HG03469 (cell line): Measurements from ENCODE around the gene NFASC.

Experiments
- ATAC-seq: cut with Tn5 transposase; IDR thresholded peaks from one replicate; pipeline ENCODE4 v1.9.1; 2021; ENCODE audit warnings: mild to moderate bottlenecking, moderate library complexity, moderate number of reproducible peaks; ENCODE audit not compliant: unreplicated experiment

NFASC gene

DNA sequence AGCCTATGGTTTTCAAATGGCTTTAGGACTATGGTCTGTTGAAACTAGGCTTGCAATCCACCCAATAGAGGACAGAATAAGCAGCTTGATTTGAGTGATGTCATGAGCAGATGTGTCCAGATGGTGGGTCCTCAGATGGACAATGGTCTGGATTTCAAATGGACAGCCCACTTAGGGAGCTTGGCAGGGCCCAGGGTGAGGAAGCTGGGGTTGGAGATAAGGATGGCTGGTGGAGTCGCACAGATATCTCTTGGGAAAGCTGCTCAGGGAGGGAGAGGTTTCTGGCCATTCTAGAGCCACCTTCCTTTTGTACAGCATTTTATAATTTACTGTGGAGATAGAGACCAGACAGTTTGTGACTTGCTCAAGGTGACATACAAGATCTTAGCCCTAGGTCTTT lies 55.0 kb downstream of the NFASC start:
- ATAC-seq: no peak

- no peak for ATAC-seq
These were observed 57.3 kb downstream of the NFASC start for GRCh38 chr1:204927673-204928641.

DNA sequence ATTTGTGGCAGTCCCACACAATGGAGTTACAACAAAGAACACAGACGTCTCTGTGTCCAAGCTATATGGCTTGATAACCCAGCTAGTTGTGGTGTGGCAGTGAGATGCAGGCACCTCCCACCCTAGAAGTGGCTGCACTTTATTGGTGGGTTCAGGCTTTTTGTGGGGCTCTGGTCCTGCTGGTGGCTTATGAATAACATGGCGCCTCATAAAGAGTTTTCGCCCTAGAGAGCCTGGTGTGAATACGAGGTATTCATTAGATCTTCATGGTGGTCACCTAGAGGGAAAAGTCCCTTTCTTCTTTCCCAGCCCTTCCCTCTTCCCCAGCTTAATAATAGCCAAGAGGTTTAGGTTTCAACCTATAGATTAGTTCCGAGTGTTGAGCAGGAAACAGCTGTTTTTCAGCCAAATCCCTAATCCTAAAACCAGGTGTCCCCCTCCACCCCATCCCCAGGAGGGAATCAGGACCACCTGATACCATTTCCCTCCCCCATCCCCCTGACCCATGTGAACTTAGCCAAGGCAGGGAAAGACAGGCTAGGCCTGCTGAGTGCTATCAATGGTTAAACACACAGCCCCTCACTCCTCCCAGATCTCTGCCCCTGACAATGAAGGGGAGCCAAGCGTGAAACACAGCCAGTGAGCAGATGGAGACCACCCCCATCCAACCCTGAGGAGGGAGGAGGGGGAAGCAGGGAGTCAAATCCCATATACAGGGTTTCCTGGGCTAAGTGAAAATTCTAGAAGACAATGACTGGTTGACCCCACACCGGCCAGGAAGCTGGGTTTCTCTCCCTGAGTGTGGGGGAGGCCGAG lies 58.2 kb downstream of the NFASC start:
- no peak for ATAC-seq

DNA sequence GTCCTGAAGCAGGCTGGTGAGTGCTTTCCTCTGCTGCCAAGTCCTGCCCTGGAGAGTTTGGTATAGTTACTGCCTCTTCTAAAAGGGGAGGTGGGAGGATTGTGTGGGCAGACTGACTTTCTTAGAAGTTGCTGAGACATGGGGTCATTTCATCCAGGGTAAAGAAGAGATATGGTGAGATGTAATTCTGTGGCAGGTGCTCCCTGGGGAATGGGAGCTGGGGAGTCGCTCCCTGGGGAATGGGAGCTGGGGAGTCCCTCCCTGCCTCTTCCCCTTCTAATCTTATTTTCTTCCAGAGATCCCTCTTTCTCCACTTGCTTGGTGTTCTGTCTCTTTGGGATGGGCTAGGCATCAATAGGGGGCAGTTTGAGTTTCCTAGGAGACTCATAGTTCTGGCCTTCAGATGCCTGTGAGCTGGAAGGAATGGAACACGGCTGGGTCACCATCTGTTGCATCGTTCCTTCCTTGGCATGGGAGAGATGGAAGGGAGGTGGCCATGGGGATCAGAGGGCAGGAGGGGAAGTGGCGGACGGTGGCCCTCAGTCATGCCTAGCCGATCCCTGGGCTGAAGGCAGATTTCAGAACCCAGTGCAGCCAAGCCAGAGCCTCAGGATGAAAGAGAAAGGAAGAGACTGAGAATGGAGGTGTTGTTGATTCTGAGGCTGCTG lies 59.0 kb downstream of the NFASC start:
- no peak for ATAC-seq

DNA sequence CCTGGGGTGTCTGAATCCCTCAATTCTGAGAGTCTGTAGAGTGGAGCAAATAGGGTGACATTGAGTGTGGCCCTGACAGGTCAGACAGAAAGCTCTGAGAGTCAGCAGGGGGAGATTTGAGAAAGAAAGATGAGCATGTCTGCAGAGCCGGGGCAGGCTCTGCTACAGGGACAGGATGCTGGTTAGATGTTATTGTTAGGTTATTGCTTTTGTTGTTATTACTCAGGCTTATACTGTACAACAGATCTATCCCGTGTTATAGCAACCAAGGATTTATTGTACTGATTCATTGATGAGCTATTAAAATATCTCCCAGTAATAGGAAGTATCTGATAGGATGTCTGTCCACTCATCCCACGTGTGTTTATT lies 59.5 kb downstream of the NFASC start:
- ATAC-seq: no peak

DNA sequence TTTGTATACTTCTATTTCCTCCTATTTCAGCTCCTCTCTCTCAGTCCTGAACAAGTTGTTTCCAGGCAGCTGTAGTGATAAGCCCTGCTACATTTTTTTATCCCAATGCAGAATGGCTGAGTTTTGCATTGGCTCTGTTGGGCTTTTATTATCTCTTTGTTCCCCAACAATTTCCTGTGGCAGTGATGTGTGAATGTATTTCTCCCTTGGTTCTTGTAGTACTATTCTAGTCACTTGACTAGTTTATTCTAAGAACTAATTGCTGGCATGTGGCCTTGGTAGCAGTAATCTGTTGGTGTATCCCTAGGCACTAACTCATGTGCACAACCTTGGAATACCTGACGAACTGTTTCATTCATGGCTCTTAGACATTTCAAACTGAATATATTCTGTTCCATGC lies 60.7 kb downstream of the NFASC start:
- ATAC-seq: no peak

GRCh38 chr1:204931768-204932572 lies 61.3 kb downstream of the NFASC start:
- ATAC-seq: no peak

DNA sequence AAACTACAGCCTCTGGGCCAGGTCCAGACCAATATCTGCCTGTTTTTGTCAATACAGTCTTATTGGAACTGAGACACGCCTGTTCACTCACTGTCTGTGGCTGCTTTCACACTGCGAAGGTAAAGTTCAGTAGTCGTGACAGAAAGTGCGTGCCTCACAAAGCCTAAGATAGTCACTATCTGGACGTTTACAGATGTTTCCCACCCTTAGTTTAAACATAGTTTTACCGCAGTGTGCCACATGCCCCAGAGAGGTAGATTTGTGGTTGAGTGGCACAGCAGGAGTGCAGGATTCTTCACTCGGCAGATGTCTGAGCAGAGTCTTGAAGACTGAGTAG lies 61.9 kb downstream of the NFASC start:
- ATAC-seq: no peak

GRCh38 chr1:204935155-204935554 lies 64.5 kb downstream of the NFASC start:
- no peak for ATAC-seq

DNA sequence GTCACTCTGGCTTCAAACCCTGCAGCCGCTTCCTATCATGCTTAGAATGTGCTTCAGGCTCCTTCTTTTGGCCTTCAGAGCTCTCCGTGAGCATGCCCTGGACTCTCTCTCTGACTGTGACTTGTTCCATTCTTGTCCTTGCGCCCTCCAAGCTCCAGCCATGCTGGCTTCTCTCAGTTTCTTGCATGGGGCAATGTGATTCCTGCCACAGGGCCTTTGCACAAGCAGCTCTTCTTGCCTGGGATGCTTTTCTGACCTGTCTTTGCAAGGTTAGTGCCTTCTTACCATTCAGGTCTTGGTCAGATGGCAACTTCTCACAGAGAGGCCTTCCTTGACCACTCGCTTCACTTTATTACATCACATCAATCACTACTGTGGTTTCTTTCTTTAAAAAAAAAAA lies 66.1 kb downstream of the NFASC start:
- ATAC-seq: no peak

DNA sequence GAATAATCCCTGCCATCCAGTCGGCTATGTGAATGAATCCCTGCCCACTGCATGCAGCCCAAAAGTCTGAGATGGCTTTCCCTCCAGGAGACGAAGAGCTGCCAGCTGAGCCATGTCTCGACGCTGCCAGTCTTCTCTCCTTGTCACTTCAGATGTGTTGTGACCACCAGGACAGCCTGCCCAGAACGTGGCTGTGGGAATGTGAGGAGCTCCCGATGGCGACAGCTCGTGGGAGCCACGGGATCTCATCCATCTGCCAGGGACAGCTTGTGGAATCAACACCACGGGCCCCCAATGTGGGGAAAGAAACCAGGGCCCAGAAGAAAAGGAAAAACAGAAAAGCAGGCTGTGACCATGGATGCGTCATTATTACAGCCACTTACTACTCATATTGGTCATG lies 67.2 kb downstream of the NFASC start:
- no peak for ATAC-seq

- ATAC-seq: no peak
These were observed 69.9 kb downstream of the NFASC start for GRCh38 chr1:204940591-204940990.

DNA sequence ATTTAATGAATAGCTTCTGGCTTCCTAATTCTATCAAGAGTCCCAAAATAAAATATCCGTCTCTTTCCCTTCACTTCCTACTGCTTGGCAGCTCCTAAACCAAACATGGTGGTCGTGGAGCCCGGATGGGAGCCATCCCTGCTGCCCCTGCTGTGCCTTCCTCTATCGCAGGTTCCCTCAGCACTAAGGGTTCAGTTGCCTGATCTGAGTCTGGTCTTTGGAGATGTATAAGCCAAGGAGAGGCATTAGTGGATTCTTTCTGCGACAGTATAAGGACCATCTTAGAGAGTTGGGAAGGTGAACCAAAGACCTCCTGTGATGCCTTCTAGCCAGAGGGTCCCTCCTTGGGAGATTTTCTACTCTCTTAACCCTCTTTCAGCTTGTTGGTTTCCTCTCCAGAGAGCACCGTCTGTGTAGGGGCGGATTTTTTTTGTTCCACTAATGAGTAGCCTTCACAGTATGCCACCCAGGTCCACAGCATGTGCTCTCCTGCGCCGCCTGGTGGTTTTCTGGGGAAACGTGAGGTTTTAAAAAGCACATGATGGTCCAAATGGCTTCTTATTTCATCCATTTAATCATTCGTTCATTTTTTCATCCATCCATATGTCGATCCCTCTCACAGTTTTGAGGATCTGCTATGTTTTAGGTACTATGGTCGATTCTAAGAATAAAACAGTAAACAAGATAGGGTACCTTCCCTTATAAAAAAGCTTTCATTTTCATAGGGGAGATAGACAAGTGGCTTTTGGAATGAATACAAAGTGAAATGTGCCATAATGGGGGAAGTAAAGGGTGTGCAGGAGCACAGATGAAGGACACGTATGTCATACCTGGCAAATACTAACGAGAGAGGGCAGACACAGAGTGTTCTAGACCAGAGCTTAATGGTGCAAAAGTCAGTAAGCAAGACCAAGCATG lies 71.0 kb downstream of the NFASC start:
- no peak for ATAC-seq

GRCh38 chr1:204943495-204943894 lies 72.8 kb downstream of the NFASC start:
- no peak for ATAC-seq

DNA sequence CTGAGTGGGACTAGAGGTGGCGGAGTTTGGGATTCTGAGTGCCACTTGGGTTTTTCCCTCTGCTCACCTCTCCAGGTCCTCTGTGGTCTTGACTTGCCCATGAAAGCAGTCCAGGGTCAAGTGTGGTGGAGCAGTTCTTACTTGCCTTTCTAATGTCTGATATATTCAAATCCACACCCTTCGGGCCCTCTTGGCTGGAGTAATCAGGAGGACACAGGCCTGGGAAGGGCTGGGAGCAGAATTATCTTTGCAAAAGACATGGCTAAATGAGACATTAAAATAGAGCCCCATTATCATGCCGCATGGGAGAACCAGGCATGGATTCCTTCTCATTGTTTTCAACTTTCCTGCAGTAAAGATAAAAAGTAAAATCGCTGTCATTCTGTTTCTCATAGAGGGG lies 74.0 kb downstream of the NFASC start:
- no peak for ATAC-seq

GRCh38 chr1:204945565-204945977 lies 74.9 kb downstream of the NFASC start:
- ATAC-seq: no peak

- ATAC-seq: no peak
These were observed 76.0 kb downstream of the NFASC start for GRCh38 chr1:204946640-204947039.

DNA sequence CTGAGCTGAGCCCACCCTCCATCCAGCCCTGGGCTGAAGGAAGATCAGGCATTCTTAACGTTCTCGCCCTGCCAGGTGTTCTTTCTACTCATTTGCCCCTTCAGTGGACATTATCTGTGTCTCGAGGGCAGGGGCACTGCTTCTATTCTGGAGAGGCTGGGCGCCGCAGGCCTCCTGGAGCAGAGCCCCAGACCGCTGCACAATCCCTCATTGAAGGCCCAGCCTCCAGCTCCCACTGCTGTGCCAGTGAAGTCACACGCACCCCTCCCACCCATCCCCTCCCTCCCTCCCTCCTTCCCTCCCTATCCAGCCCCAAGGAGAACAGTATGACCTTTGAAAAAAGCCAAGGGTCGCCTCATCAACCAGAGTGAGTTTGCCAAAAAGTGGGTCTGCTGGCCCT lies 76.7 kb downstream of the NFASC start:
- no peak for ATAC-seq

DNA sequence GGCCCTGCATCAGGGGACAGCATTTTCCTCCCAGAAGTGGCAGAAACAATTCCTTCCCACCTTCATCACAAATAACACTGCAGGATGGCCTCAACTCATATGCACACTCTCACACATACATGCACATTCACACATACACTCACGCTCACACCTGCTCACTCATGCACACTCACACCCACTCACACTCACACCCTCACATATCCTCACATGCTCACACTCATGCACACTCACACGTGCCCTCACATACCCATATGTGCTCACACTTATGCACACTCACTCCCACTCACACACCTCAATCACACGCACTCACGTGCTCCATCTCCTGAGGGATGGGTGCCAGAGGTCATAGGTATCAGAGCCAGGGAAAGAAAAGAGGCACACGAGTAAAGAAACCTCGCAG lies 77.1 kb downstream of the NFASC start:
- ATAC-seq: no peak
